ENCODE data around the gene FOSL2. TPM values are rescaled to one million over a fixed set of nuclear protein-coding genes. Genes with fewer than 3 reads are reported as not detected.

The FOSL2 gene
- total and polyA plus RNA-seq, 5 experiments from 2014 or later: 0.46 to 6.5 (median 1.2) TPM

GRCh38 chr2:28454016-28454930 lies 61.6 kb downstream of the FOSL2 start:
- Mint-ChIP-seq H3K4me3 (no peak overlapping the region), H3K27me3 (no peaks in the 10 kb centered on the region), H3K36me3 (no peaks in the 10 kb centered on the region), H3K4me1 (peaks cover 0 to 12% (median 5%) of the 10 kb centered on the region in 4 donors), H3K27ac (no peak overlapping the region), H3K9me3 (peaks cover 0 to 1% (median 0%) of the 10 kb centered on the region in 9 donors)
- ATAC-seq (no peak), DNase-seq (no peak)
- POLR2A ChIA-PET: no interaction called here

GRCh38 chr2:28457237-28457636 lies 64.6 kb downstream of the FOSL2 start:
- Mint-ChIP-seq H3K9me3 (peaks cover 0 to 7% (median 4%) of the 10 kb centered on the region in 9 donors), H3K36me3 (peaks cover 0 to 4% (median 4%) of the 10 kb centered on the region in 3 donors), H3K4me3 (no peak overlapping the region), H3K27me3 (peaks cover 0 to 8% (median 0%) of the 10 kb centered on the region in 5 donors), H3K4me1 (peaks cover 0 to 14% (median 5%) of the 10 kb centered on the region in 4 donors), H3K27ac (no peak overlapping the region)
- POLR2A ChIA-PET: no interaction called here
- ATAC-seq (no peak), DNase-seq (no peak)

GRCh38 chr2:28461056-28461455 lies 68.4 kb downstream of the FOSL2 start:
- POLR2A ChIA-PET: no interaction called here
- Mint-ChIP-seq H3K36me3 (peaks cover 0 to 15% (median 15%) of the 10 kb centered on the region in 3 donors), H3K4me3 (no peak overlapping the region), H3K27ac (peak overlapping the region in 2 of 10 donors; percentile 0), H3K27me3 (peaks cover 0 to 14% (median 1%) of the 10 kb centered on the region in 5 donors), H3K4me1 (peaks cover 4 to 8% (median 6%) of the 10 kb centered on the region in 4 donors), H3K9me3 (peaks cover 0 to 21% (median 6%) of the 10 kb centered on the region in 9 donors)
- DNase-seq (no peak), ATAC-seq (no peak)

GRCh38 chr2:28462122-28462521 lies 69.5 kb downstream of the FOSL2 start:
- Mint-ChIP-seq H3K4me3 (no peak overlapping the region), H3K9me3 (peaks cover 0 to 21% (median 6%) of the 10 kb centered on the region in 9 donors), H3K4me1 (peaks cover 4 to 8% (median 6%) of the 10 kb centered on the region in 4 donors), H3K27ac (peak overlapping the region in 1 of 10 donors; percentile 40), H3K36me3 (peaks cover 0 to 15% (median 15%) of the 10 kb centered on the region in 3 donors), H3K27me3 (peaks cover 0 to 14% (median 1%) of the 10 kb centered on the region in 5 donors)
- ATAC-seq (no peak), DNase-seq (no peak)
- POLR2A ChIA-PET: no interaction called here

GRCh38 chr2:28463211-28463816 lies 70.7 kb downstream of the FOSL2 start:
- no peak for ATAC-seq
- peaks cover 0 to 15% (median 15%) of the 10 kb centered on the region in 3 donors for H3K36me3 Mint-ChIP-seq
- no peak for DNase-seq
- H3K27ac Mint-ChIP-seq: no peak overlapping the region
- H3K4me1 Mint-ChIP-seq: peaks cover 4 to 8% (median 6%) of the 10 kb centered on the region in 4 donors
- no peak overlapping the region for H3K4me3 Mint-ChIP-seq
- H3K27me3 Mint-ChIP-seq: peaks cover 0 to 14% (median 1%) of the 10 kb centered on the region in 5 donors
- H3K9me3 Mint-ChIP-seq: peaks cover 0 to 21% (median 6%) of the 10 kb centered on the region in 9 donors
- POLR2A ChIA-PET: no interaction called here

GRCh38 chr2:28463893-28464292 lies 71.2 kb downstream of the FOSL2 start:
- ATAC-seq (no peak), DNase-seq (no peak)
- Mint-ChIP-seq H3K36me3 (peaks cover 0 to 15% (median 15%) of the 10 kb centered on the region in 3 donors), H3K4me1 (peaks cover 4 to 8% (median 6%) of the 10 kb centered on the region in 4 donors), H3K27ac (no peak overlapping the region), H3K9me3 (peaks cover 0 to 21% (median 6%) of the 10 kb centered on the region in 9 donors), H3K4me3 (no peak overlapping the region), H3K27me3 (peaks cover 0 to 14% (median 1%) of the 10 kb centered on the region in 5 donors)
- POLR2A ChIA-PET: no interaction called here

- peaks cover 0 to 15% (median 15%) of the 10 kb centered on the region in 3 donors for H3K36me3 Mint-ChIP-seq
- peaks cover 9 to 22% (median 12%) of the 10 kb centered on the region in 4 donors for H3K4me1 Mint-ChIP-seq
- DNase-seq (no peak), ATAC-seq (no peak)
- peaks cover 0 to 21% (median 6%) of the 10 kb centered on the region in 9 donors for H3K9me3 Mint-ChIP-seq
- POLR2A ChIA-PET: no interaction called here
- H3K27ac Mint-ChIP-seq: no peak overlapping the region
- peaks cover 0 to 14% (median 1%) of the 10 kb centered on the region in 5 donors for H3K27me3 Mint-ChIP-seq
- H3K4me3 Mint-ChIP-seq: no peak overlapping the region
These were observed 72.7 kb downstream of the FOSL2 start for GRCh38 chr2:28465148-28465885.

Other genes starting within 250 kb of the FOSL2 start
- under 1 TPM in 1 of 2 experiments, not detected in 1; 0.34 TPM for gene PLB1, start 103.2 kb downstream of the FOSL2 start, total RNA-seq
- under 1 TPM in 2 of 3 donors, not detected in 1; 0.29 to 0.34 TPM for gene PLB1, start 103.2 kb downstream of the FOSL2 start, polyA plus RNA-seq